ENCODE measurements around the gene ISM1. TPM values are rescaled to one million over a fixed set of nuclear protein-coding genes. Genes with fewer than 3 reads are reported as not detected.
A peak's percentile ranks its signal among the peaks of the same experiment; 100 is the strongest.

The ISM1 gene
- total RNA-seq, 1 donor from 2014 or later = 4.1 TPM

DNA sequence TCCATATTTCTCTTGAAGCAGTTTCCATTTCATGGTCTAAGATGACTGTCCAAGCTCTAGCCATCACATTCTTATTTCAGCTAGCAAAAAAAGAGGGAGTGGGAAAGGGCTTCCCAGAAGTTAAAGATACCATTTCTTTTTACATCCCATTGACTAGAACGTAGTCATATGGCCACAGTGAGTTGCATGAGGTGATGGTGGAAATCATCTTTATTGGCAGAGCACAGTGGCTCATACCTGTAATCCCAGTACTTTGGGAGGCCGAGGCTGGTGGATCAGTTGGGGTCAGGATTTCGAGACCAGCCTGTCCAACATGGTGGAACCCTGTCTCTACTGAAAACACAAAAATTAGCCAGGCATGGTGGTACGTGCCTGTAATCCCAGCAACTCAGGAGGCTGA lies 99.6 kb downstream of the ISM1 start:
- Histone ChIP-seq H3K9me3 (no peaks in the 10 kb centered on the region), H3K27ac (no peak overlapping the region), H3K4me1 (peaks cover 6% of the 10 kb centered on the region), H3K27me3 (no peaks in the 10 kb centered on the region), H3K36me3 (no peaks in the 10 kb centered on the region), H3K4me3 (no peak overlapping the region)
- intact Hi-C loops (cut with DNase I) = no loop called here
- ATAC-seq = no peak
- TF ChIP-seq, protein P1, sequence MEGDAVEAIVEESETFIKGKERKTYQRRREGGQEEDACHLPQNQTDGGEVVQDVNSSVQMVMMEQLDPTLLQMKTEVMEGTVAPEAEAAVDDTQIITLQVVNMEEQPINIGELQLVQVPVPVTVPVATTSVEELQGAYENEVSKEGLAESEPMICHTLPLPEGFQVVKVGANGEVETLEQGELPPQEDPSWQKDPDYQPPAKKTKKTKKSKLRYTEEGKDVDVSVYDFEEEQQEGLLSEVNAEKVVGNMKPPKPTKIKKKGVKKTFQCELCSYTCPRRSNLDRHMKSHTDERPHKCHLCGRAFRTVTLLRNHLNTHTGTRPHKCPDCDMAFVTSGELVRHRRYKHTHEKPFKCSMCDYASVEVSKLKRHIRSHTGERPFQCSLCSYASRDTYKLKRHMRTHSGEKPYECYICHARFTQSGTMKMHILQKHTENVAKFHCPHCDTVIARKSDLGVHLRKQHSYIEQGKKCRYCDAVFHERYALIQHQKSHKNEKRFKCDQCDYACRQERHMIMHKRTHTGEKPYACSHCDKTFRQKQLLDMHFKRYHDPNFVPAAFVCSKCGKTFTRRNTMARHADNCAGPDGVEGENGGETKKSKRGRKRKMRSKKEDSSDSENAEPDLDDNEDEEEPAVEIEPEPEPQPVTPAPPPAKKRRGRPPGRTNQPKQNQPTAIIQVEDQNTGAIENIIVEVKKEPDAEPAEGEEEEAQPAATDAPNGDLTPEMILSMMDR (IDR thresholded peaks at IDR 0.05) = no peak
- DNase-seq = no peak

DNA sequence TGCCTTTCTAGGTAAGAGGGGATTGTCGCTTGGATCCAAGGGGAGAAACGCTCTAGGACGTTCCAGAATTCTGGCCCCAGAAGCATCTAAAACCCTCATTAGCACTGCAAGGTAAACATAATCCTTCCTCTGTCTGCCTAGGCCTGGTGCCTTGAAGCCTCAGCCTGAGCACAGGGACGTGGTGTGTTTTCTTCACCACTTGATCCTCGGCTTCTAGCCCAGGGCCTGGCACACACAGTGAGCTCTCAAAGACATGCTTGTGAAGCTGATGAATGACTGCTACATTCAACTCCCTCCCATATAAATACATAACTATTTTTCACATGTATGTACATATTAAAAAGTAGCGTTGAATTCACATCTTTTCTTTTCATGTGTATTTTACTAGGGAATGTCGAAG lies 100.3 kb downstream of the ISM1 start:
- ATAC-seq = no peak
- Histone ChIP-seq H3K27me3 (no peaks in the 10 kb centered on the region), H3K36me3 (no peaks in the 10 kb centered on the region), H3K4me3 (no peak overlapping the region), H3K9me3 (no peaks in the 10 kb centered on the region), H3K27ac (no peak overlapping the region), H3K4me1 (peaks cover 6% of the 10 kb centered on the region)
- intact Hi-C loops (cut with DNase I) = no loop called here
- DNase-seq = no peak
- TF ChIP-seq, protein P1 (IDR thresholded peaks at IDR 0.05) = no peak

DNA sequence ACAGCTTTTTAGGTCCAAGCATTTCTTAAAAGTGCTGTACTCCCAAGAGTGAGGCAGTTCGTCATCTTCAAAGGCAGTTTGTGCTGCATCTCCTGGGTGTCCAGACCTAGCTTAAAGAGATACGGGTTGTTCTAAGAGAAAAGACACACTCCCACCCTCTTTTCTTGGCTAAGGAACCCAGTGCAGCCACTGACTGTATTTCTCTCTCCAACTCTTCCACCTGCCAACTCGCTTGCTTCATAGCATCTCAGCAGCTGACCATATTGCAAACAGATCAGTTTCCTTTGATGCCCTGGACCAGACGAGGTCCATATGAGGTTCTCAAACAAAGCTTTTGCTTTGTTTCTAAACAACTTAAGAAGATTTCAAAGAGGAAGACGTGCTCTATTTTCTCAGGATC lies 101.1 kb downstream of the ISM1 start:
- Histone ChIP-seq H3K4me3 (no peak overlapping the region), H3K9me3 (no peaks in the 10 kb centered on the region), H3K36me3 (no peaks in the 10 kb centered on the region), H3K4me1 (peaks cover 6% of the 10 kb centered on the region), H3K27me3 (no peaks in the 10 kb centered on the region), H3K27ac (no peak overlapping the region)
- TF ChIP-seq, protein P1 (IDR thresholded peaks at IDR 0.05) = no peak
- DNase-seq = no peak
- ATAC-seq = no peak
- intact Hi-C loops (cut with DNase I) = no loop called here

DNA sequence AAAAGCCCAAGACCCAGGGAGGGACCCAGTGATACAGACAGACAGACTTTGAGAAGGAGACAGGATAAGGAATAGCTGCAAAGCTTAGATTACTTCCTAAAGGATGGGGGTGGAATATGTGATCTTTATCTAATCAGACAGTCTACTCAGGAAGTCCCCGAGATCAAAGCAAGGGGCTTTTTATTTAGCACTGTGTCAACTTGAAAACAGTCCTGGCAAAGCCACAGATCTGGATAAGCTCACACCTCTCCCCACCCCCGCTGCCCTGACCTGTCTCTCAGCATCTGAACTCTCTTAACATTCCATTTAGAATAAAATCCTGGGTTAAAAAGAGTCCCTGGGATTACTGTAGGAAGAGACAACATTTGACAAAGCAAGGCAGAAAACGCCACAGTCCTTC lies 101.5 kb downstream of the ISM1 start:
- DNase-seq (no peak), ATAC-seq (no peak)
- Histone ChIP-seq H3K36me3 (no peaks in the 10 kb centered on the region), H3K9me3 (no peaks in the 10 kb centered on the region), H3K4me3 (no peak overlapping the region), H3K27me3 (no peaks in the 10 kb centered on the region), H3K27ac (no peak overlapping the region), H3K4me1 (peaks cover 6% of the 10 kb centered on the region)
- intact Hi-C loops (cut with DNase I) = no loop called here
- TF ChIP-seq, protein P1 (IDR thresholded peaks at IDR 0.05) = no peak

DNA sequence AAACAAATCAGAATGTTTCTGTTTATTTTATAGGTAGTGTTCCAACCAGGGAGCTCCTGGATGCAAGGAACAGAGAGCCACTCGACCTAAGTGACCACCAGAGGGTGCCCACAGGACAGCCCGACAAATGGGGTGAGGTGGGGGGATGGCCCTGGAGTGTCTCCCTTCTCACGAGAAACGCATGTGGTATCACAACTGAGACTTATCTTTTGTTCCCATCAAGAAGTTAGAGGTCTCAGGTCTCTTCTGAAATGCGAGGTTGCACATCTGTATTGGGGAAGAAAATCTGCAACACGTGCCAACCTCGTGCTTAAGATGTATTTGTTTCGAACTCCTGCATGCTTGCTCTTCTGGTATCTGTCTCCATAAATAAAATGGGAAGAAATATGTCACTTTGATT lies 104.0 kb downstream of the ISM1 start:
- TF ChIP-seq, protein P1 (IDR thresholded peaks at IDR 0.05) = peak; percentile 53
- Histone ChIP-seq H3K4me3 (no peak overlapping the region), H3K36me3 (no peaks in the 10 kb centered on the region), H3K9me3 (no peaks in the 10 kb centered on the region), H3K4me1 (peaks cover 6% of the 10 kb centered on the region), H3K27me3 (no peaks in the 10 kb centered on the region), H3K27ac (no peak overlapping the region)
- DNase-seq (no peak), ATAC-seq (peak; percentile 77)
- intact Hi-C loops (cut with DNase I) = no loop called here

DNA sequence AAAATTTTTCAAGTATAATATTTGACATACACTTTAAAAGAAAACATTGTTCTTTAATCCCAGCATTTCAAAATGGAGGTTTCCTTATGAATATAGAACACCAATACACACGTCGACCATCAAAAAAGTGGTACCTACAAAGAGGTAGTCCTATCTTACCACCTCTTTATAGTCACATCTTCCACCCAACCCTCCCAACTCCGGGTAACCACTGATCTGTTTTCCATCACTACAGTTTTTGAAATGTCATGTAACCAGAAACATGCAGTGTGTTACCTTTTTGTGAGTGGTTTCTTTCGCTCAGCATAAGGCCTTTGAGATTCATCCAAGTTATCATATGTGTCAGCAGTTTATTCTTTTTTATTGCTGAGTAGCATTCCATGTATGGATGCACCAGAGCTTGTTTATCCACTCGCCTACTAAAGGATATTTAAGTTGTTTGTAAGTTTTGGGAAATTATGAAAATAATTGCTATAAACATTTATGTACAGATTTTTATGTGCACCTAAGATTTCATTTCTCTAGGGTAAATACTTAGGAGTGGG lies 104.8 kb downstream of the ISM1 start:
- Histone ChIP-seq H3K4me3 (no peak overlapping the region), H3K9me3 (no peaks in the 10 kb centered on the region), H3K27ac (no peak overlapping the region), H3K4me1 (peaks cover 6% of the 10 kb centered on the region), H3K36me3 (no peaks in the 10 kb centered on the region), H3K27me3 (no peaks in the 10 kb centered on the region)
- DNase-seq (no peak), ATAC-seq (no peak)
- intact Hi-C loops (cut with DNase I) = no loop called here
- TF ChIP-seq, protein P1 (IDR thresholded peaks at IDR 0.05) = no peak

All from upper lobe of right lung (tissue), 1 donor.